HEK293T (cell line): Measurements from ENCODE around the gene AP3D1.

ENCODE experiments used
- FOXK2 ChIP-seq: fragments of 450-650 bp; IDR thresholded peaks from 2 replicates; pipeline ENCODE4 v1.6.1; 2016; ENCODE audit warnings: mild to moderate bottlenecking
- FOXM1 ChIP-seq: fragments of 450-650 bp; IDR thresholded peaks from 2 replicates; pipeline ENCODE4 v1.6.1; 2017; ENCODE audit warnings: mild to moderate bottlenecking, borderline replicate concordance
- HDGF ChIP-seq: fragments of 450-650 bp; IDR thresholded peaks from 2 replicates; pipeline ENCODE4 v1.6.1; 2017; ENCODE audit warnings: antibody characterized with exemption, borderline replicate concordance
- L3MBTL2 ChIP-seq: fragments of 450-650 bp; conservative IDR thresholded peaks from 2 replicates; pipeline ENCODE4 v1.6.1; 2016; ENCODE audit warnings: mild to moderate bottlenecking
- LEF1 ChIP-seq: fragments of 450-650 bp; IDR thresholded peaks from 2 replicates; pipeline ENCODE4 v1.6.1; 2017; ENCODE audit warnings: mild to moderate bottlenecking, borderline replicate concordance
- SUZ12 ChIP-seq: fragments of 450-650 bp; IDR thresholded peaks from 2 replicates; pipeline ENCODE4 v1.6.1; 2016; ENCODE audit warnings: mild to moderate bottlenecking
- TARDBP ChIP-seq: fragments of 450-650 bp; IDR thresholded peaks from 2 replicates; pipeline ENCODE4 v1.6.1; 2016
- ZNF384 ChIP-seq: fragments of 450-650 bp; IDR thresholded peaks from 2 replicates; pipeline ENCODE4 v1.6.1; 2016

- no peak for TF ChIP-seq FOXK2
- TF ChIP-seq L3MBTL2, result no peak
- TF ChIP-seq TARDBP, result no peak
- no peak for TF ChIP-seq LEF1
- TF ChIP-seq FOXM1, result no peak
- TF ChIP-seq HDGF, result no peak
- TF ChIP-seq ZNF384, result no peak
- no peak for TF ChIP-seq SUZ12
These were observed 14.6 kb downstream of the AP3D1 start for GRCh38 chr19:2136796-2137195.
